IPS-18a (cell line): ENCODE measurements around the gene FOSB.

Source experiments
- H3K27ac ChIP-seq: one replicate; pipeline ENCODE4 v1.5.1; 2013; ENCODE audit warnings: low read length
- H3K27me3 ChIP-seq: one replicate; pipeline ENCODE4 v1.6.1; 2013; ENCODE audit warnings: mild to moderate bottlenecking, low read length; ENCODE audit not compliant: control insufficient read depth, insufficient read depth
- H3K36me3 ChIP-seq: one replicate; pipeline ENCODE4 v1.6.1; 2013; ENCODE audit warnings: low read depth, low read length; ENCODE audit not compliant: control insufficient read depth
- H3K4me1 ChIP-seq: one replicate; pipeline ENCODE4 v1.6.1; 2013; ENCODE audit warnings: low read depth, low read length; ENCODE audit not compliant: control insufficient read depth
- H3K4me3 ChIP-seq: one replicate; pipeline ENCODE4 v1.5.1; 2013; ENCODE audit warnings: low read length
- H3K9ac ChIP-seq: one replicate; pipeline ENCODE4 v1.6.1; 2013; ENCODE audit warnings: mild to moderate bottlenecking, low read length, moderate library complexity
- H3K9me3 ChIP-seq: one replicate; pipeline ENCODE4 v1.6.1; 2013; ENCODE audit warnings: low read depth, low read length; ENCODE audit not compliant: control insufficient read depth

FOSB gene

GRCh38 chr19:45467456-45468158 lies at the start of gene FOSB:
Gene FOSB, plus strand, starts transcription at chr19:45467996. Its CDS starts 591 bp downstream, at chr19:45468587.
- Histone ChIP-seq H3K27me3 (peaks cover 50% of the 10 kb centered on the region), H3K4me1 (peaks cover 5% of the 10 kb centered on the region), H3K27ac (peak within 1 kb of the TSS; percentile 82)

DNA sequence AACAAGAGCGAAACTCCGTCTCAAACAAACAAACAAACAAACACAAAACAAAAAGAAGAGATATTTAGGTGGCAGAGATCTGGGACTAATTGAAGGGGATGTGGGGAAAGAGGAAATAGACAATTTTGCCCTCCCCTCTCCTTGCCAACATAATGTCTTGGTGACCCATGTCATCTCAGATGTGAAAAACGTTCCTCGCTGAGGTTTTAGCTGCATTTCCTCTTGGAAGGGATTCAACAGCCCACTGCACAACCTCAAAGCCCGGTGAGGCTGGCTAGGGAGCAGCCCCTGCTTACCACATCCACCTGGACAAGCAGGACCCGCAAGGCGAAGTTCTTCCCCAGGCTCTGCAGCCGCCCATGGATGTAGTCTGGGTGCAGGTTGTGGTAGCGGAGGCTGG lies 49.0 kb upstream of the FOSB start:
- Histone ChIP-seq H3K36me3 (peaks cover 16% of the 10 kb centered on the region), H3K27me3 (no peaks in the 10 kb centered on the region), H3K9ac (no peak overlapping the region), H3K9me3 (no peaks in the 10 kb centered on the region), H3K4me1 (peaks cover 3% of the 10 kb centered on the region), H3K27ac (no peak overlapping the region), H3K4me3 (no peak overlapping the region)

More at GRCh38 chr19:45467456-45468158, at the start of gene FOSB:
- Histone ChIP-seq H3K9ac (peak within 1 kb of the TSS; percentile 91), H3K9me3 (no peaks in the 10 kb centered on the region), H3K36me3 (no peaks in the 10 kb centered on the region), H3K4me3 (peak within 1 kb of the TSS; percentile 95)

DNA sequence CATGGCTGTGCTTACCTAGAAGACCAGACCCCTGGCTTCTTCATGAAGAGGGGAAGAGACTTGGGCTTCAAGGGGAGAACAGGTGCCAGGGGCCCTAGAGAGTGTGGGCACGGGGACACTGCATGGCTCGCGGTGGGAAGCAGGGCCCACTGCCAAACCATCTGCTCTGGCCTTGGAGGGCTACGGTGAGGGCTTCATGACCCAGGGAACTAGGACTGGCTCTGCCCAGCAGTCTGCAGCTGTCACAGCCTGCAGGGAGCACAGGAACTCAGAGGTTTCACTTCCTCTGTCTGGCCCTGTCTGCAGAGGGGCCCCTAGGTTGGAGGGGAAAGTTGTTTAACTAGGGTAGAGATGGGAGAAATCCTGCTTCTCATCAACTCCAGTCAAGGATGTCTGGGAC lies 48.4 kb upstream of the FOSB start:
- no peak overlapping the region for H3K4me3 ChIP-seq
- H3K27me3 ChIP-seq, result no peaks in the 10 kb centered on the region
- no peak overlapping the region for H3K9ac ChIP-seq
- peaks cover 8% of the 10 kb centered on the region for H3K4me1 ChIP-seq
- H3K27ac ChIP-seq, result no peak overlapping the region
- H3K9me3 ChIP-seq, result no peaks in the 10 kb centered on the region
- H3K36me3 ChIP-seq, result peaks cover 12% of the 10 kb centered on the region

DNA sequence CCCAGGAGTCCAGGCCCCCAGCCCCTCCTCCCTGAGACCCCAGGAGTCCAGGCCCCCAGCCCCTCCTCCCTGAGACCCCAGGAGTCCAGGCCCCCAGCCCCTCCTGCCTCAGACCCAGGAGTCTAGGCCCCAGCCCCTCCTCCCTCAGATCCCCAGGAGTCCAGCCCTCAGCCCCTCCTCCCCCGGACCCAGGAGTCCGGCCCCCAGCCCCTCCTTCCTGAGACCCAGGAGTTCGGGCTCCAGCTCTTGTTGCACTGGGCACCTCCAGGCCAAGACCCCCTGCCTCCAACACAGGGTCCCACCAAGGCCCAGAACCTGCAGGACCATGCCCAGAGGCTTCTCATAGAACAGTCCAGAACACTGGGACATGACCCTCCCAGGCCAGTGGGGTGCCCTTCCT lies 47.9 kb upstream of the FOSB start:
- Histone ChIP-seq H3K9me3 (no peaks in the 10 kb centered on the region), H3K36me3 (peaks cover 12% of the 10 kb centered on the region), H3K4me3 (no peak overlapping the region), H3K27ac (no peak overlapping the region), H3K27me3 (no peaks in the 10 kb centered on the region), H3K9ac (no peak overlapping the region), H3K4me1 (peaks cover 11% of the 10 kb centered on the region)

- no peak overlapping the region for H3K9ac ChIP-seq
- no peak overlapping the region for H3K4me3 ChIP-seq
- no peak overlapping the region for H3K27ac ChIP-seq
- H3K4me1 ChIP-seq, result peaks cover 11% of the 10 kb centered on the region
- H3K36me3 ChIP-seq, result peaks cover 12% of the 10 kb centered on the region
- no peaks in the 10 kb centered on the region for H3K9me3 ChIP-seq
- H3K27me3 ChIP-seq, result no peaks in the 10 kb centered on the region
Observed at GRCh38 chr19:45420356-45420755, 47.4 kb upstream of the FOSB start.

- no peaks in the 10 kb centered on the region for H3K27me3 ChIP-seq
- no peaks in the 10 kb centered on the region for H3K9me3 ChIP-seq
- H3K4me1 ChIP-seq, result peaks cover 11% of the 10 kb centered on the region
- H3K27ac ChIP-seq, result no peak overlapping the region
- H3K9ac ChIP-seq, result no peak overlapping the region
- peaks cover 10% of the 10 kb centered on the region for H3K36me3 ChIP-seq
- H3K4me3 ChIP-seq, result no peak overlapping the region
Observed at GRCh38 chr19:45420871-45421270, 46.9 kb upstream of the FOSB start.

- Histone ChIP-seq H3K9me3 (no peaks in the 10 kb centered on the region), H3K27me3 (no peaks in the 10 kb centered on the region), H3K4me1 (peaks cover 11% of the 10 kb centered on the region), H3K36me3 (peaks cover 7% of the 10 kb centered on the region), H3K9ac (no peak overlapping the region), H3K27ac (no peak overlapping the region), H3K4me3 (no peak overlapping the region)
Observed at GRCh38 chr19:45421947-45422498, 45.8 kb upstream of the FOSB start.

GRCh38 chr19:45423033-45423588 lies 44.7 kb upstream of the FOSB start:
- peaks cover 11% of the 10 kb centered on the region for H3K4me1 ChIP-seq
- H3K27ac ChIP-seq, result no peak overlapping the region

DNA sequence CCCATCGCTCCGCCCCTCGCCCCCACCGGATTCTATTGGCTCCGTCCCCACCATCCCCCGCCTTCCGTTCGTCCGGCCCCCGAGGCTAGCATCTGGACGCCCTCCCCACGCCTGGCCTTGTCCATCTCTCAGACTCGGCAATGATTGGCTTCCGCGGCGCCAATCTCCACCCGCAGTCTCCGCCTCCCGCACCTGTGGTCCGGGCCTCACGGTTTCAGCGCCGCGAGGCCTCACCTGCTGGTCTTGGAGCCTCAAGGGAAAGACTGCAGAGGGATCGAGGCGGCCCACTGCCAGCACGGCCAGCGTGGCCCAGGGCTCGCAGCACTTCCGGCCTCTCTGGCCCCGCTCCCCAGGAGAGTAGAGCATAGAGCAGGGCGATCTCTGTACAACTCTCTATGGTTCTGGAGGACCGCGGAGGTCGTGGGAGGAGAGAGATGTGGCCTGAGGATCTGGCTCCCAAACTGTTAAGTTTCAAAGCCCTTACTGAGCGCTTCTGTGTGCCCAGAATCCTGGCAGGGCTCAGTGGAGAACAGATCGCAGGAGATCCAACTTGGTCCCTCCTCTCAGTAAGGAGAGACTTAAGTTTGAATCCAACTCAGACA lies 44.1 kb upstream of the FOSB start, which contains the start of gene ERCC1:
ERCC1 (minus strand) TSS at position 329 of the 602 bp plus-strand sequence. CDS start 543 bp downstream, outside the sequence.
- peak within 1 kb of the TSS; percentile 86 for H3K4me3 ChIP-seq
- H3K36me3 ChIP-seq, result peaks cover 3% of the 10 kb centered on the region
- H3K9me3 ChIP-seq, result no peaks in the 10 kb centered on the region
- peak within 1 kb of the TSS; percentile 67 for H3K9ac ChIP-seq
- peaks cover 4% of the 10 kb centered on the region for H3K27me3 ChIP-seq
- H3K4me1 ChIP-seq, result peaks cover 11% of the 10 kb centered on the region
- H3K27ac ChIP-seq, result peak within 1 kb of the TSS; percentile 80

More at GRCh38 chr19:45423033-45423588, 44.7 kb upstream of the FOSB start:
- Histone ChIP-seq H3K9me3 (no peaks in the 10 kb centered on the region), H3K36me3 (peaks cover 3% of the 10 kb centered on the region), H3K27me3 (no peaks in the 10 kb centered on the region), H3K4me3 (peak overlapping the region; percentile 86), H3K9ac (peak overlapping the region; percentile 67)

- Histone ChIP-seq H3K4me3 (peak overlapping the region; percentile 86), H3K36me3 (no peaks in the 10 kb centered on the region), H3K4me1 (peaks cover 11% of the 10 kb centered on the region), H3K27ac (peak overlapping the region; percentile 80), H3K27me3 (peaks cover 4% of the 10 kb centered on the region), H3K9ac (peak overlapping the region; percentile 67), H3K9me3 (no peaks in the 10 kb centered on the region)
Observed at GRCh38 chr19:45424191-45425058, 43.4 kb upstream of the FOSB start.
